ENCODE results near the gene PHF12.

GRCh38 chr17:28999206-28999605, 47.9 kb upstream of the PHF12 start:
- TF ChIP-seq CTCF (IDR thresholded peaks at IDR 0.05) (no peak), EP300 (IDR thresholded peaks at IDR 0.05) (no peak), POLR2A (IDR thresholded peaks at IDR 0.05) (no peak), POLR2AphosphoS5 (IDR thresholded peaks at IDR 0.05) (no peak)

All from sigmoid colon (tissue), 4 donors.